GM18907 (cell line): ENCODE measurements around the gene ELOVL6.

Source experiments
- ATAC-seq: cut with Tn5 transposase; IDR thresholded peaks from one replicate; pipeline ENCODE4 v1.9.1; 2021; ENCODE audit warnings: mild to moderate bottlenecking, moderate library complexity; ENCODE audit not compliant: unreplicated experiment

ELOVL6 gene

GRCh38 chr4:109998867-109999584 is 199.4 kb downstream of the ELOVL6 start:
- ATAC-seq, result peak; percentile 42

GRCh38 chr4:109996526-109996925 is 201.9 kb downstream of the ELOVL6 start:
- no peak for ATAC-seq
